GM21529 (cell line): ENCODE results near the gene CHCHD6.

Source experiments
- ATAC-seq: cut with Tn5 transposase; IDR thresholded peaks from one replicate; pipeline ENCODE4 v1.9.1; 2021; ENCODE audit not compliant: unreplicated experiment

The CHCHD6 gene

DNA sequence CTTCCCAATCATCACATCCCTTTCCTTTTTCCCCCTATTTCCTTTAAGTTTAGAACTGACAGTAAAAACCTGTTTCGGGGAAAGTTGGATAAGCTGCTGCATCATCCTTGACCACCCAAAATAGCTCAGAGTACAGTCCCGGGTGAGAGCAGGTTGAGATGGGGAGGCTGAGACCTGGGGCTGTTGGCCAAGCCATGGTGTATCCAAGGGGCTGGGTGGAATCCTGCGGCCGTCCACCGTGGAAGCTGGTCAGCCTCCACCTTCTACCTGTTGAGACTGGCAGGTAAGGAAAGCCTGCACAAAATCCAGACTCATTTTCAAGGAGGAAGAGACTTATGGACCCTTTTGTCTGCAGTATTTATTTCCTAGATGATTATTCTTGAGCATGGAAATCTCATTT is 150.6 kb downstream of the CHCHD6 start:
- no peak for ATAC-seq

DNA sequence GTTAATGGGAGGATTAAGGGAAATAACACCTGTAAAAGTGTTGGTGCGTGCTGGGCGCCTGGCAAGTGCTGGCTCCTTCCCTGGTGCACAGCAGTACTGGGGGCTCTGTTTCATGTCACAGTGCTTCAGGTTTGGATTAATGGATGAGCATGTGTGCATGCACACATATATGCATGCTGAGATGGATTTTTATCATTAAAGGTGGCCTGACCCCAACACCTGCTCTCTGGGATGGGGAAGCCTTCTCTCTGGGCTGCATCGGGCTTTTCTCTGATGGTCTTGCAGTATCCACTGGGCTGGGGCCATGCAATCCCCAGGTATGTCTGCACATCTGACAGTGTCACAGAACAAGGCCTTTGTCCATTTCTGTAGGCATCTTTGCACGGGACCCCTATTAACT is 151.3 kb downstream of the CHCHD6 start:
- no peak for ATAC-seq

DNA sequence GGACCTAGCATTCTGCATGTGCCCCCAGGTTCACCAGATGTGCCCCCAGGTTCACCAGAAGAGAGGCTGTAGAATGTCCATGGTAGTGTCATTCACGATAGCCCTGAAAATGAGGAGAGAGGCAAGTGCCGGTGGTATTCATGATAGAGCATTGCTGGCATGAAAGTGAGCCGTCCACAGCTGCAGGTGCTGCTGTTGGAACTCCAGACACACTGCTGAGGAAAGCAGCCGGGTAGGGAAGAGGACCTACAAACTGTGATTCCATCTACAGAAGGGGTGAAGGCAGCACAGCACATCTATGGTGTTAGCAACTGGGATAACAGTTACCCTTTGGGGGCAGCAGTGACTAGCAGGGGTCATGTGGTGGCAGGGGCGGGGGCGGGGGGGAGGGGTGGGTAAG is 153.9 kb downstream of the CHCHD6 start:
- no peak for ATAC-seq

DNA sequence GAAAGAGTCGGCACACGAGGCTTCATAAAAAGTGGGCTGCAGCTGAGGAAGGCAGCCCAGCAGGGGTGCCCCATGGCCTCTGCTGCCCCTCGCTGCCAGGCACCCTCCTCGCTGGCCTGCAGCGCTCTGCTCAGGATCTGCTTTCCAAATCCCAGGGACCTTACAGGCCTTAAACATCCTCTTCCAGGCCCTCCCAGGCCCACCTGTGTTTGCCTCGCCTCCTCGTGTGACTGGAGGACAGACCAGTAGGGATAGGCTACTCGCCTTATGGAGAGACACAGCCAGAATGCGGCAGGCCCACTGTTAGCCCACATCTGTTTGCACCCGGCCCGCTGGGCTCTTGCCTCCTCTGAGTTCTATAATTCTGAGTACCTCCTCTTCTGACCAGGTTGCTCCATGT is 154.4 kb downstream of the CHCHD6 start:
- no peak for ATAC-seq

DNA sequence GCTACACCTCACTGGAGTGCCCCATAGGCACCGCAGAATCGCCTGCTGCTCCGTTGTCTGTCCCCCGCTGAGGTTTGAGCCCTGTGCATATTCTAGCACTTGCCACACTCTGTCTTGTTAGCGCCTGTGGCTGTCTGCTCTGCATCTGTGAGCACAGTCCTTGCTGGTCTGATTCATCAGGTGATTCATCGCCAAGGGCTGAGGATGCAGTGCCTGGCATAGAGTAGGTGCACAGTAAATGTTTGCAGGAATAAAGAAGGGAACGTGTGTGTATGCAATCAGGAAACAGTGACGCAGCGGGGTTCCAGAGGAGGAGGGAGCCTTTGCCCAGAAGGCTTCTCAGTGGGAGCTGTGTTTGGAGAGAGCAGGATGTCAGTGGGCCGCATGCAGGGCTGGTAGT is 154.8 kb downstream of the CHCHD6 start:
- ATAC-seq, result no peak

DNA sequence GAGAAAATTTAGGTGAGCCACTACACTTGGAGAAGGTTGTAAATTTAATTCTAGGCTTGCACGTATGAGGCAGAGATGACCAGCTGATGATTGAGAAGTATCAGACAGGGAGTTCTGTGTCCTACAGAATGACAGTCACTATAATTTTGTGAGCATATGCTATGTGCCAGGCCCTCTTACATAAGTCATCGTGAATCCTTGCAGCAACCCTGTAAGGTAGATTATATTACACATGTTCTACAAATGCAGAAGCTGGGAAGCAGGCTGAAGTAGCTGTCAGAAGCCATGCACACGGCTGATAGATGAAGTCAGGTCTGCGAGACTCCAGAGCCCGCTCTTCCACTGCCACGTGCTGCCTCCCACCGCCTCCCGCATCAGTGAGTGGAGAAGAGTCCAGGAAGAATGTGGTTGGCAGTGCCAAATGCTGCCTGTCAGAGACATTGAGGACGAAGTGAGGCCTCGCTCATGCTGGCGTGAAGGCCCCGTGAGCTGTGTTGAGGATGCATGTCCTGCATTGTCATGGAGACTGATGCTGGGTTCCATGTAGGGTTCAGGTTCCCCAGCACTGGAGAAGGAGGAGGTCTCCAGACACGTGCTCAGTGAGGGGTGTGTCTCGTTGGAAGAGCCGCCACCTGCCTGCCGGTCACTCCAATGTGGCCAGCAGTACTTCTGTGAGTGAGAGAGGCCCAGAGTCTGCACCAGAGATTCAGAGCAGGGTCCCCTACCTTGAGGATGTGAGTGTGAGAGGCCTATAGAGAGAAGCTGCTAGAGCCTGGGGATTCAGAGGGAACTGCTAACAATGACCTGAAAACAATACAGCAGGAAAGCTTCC is 155.6 kb downstream of the CHCHD6 start:
- no peak for ATAC-seq

DNA sequence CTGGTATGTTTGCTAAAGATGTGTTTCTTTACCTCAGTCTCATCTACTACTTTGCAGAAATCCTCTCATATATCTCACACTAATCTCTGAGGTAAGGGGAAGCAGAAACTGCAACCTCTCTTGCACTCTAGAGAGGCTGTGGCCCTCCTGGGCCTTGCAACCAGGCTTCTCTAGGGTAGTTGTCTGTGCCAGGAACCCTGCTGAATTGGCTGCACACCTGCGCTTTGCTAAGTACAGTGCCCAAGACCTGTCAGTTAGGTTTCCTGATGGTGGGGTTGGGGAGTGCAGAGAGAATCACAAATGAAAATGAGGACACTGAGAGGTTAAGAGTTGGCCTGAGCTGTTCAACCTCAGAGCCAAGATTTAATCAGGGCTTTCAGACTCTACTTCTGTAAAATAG is 161.7 kb downstream of the CHCHD6 start:
- no peak for ATAC-seq

DNA sequence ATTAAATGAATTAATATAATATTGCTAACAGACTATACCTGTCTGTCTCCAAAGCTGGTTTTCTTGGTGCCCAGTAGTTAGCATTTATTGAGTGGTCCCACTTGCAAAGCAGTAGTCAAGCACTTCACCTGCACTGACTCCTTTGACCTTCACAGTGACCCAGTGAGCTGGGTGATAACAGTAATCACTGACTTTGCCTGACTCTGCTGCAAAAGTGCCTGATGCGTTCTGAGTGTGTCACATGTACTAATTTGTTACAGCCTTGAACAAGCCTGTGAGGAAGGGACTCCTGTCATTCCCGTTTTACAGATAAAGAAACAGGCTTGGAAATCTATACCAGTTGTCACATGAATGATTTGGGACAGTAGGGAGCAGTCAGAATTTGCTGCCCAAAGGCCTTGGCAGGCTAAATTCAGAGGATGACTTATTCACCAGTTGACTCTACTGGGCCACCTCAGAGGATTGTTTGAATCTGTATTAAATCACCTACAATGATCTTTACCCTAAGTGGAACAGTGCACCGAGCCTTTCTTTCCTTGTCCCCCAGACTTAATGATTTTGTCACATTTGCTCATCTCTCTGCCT is 162.2 kb downstream of the CHCHD6 start:
- no peak for ATAC-seq

DNA sequence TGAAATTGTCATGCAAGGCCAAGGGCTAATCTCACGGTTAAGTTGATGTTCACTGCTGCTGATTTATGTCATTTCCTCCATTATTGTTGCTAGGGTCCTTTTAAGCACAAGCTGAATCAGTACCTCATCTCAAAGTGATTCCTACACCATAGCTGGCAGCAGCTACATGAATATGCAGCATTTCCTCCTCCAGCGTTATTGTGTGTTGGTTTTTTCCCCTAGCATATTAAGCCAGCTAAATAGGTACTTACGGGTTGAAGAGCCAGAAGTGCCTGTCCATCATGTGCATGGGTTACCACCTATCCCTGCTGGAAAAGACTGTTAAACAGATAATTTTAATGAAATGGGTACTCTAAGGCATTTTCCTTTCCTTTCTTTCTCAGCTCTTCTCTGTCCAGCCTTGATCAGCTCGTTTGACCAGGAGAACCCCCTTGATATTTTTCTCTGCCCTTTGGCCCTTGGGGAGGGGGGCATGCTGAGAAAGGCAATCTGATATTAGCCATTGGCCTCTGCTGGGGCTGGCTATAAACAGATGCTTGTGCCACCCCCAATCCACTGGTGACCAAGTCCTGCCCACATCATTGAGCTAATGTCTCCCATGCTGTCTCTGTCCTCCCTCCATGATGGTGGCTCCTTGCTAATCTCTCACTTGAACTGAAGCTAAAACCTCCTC is 163.3 kb downstream of the CHCHD6 start:
- no peak for ATAC-seq

DNA sequence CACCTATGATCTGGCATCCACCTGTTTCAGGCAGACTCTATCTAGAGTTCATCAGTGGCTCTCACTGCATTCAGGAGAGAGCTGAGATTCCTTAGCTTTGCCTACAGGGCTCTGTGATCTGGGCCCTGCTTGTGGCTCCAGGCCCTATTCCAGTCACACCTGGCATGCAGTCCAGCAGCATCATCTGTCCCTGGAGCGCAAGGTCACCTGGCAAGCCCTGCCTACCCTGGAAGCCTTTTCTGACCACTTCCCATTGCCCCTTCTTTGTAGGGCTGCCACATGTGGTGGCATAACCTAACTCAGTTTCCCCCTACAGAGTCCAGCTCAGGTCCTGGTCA is 163.8 kb downstream of the CHCHD6 start:
- ATAC-seq, result no peak

DNA sequence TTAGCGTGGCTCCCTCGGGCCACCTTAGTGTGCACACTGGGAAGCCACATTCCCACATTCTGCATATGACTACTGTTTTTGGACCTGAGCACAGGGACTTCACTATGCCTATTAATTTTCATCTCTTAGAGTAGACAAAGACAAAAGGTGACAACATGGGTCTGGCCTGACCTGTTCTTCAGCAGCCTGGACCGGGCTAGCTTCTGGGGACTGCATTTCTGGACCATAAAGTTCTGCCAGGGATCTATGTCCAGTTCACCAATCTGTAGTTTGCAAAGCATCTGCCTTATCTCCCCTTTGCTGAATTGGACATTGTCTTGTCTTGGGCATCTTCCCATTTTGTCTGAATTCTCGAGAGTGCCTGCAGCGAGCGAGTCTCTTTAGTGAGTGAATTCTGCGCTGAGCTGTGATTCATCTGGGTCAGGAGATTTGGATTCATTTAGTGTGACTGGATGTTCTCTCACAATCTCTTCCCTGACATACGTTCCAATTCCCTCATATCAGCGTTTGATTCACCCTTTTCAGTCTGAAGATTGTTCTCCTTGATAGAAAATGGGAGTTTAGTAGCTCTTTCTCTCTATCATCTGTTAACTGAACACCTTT is 166.7 kb downstream of the CHCHD6 start:
- ATAC-seq, result no peak

DNA sequence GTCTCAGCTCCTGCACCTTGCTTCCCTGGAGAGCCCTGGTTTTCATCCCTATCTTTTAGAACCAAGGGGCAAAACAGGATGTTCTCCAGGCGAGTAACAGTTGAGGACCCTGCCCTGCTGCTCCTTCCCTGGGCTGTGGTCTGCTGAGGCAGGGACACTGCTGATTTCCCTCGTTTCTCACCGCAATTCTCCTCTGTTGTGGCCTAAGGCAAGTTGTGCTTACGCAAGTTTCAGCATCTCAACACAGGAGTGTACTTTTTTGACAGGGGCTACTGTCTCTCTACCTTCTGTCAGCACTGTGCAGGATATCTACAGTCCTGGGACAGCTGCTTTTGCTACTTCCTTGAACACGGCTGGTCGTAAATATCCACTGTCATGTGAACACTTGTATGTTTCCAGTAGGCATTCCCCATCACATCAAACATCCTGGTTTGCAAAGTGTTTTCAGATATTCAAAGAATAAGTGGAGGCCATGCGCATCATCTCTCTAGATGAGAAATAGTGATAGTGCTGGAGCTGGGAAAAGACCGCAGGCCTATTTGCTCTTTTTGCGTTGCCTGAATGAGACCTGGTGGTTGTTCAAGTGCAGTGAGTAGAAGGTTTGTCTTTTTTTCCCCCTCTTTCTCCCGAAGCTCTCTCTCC is 168.8 kb downstream of the CHCHD6 start:
- no peak for ATAC-seq

DNA sequence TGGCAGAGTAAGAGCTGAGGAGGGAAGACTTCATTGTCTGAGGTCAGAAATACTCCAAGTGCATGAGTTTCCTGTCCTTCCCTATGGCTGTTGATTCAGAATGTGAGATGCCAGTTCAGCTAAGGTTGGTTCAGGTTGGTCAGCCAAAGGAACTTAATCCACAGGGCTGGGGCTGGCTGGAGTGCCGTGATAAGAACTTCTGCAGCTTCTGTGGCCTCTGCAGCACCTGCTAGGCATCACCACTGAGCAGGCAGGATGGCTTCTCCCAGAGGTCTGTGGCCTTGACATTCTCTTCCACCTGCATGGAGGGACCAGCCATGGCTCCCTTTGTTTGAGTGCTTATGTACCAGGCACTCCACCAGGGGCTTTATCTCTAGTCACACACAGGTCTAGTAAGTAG is 169.4 kb downstream of the CHCHD6 start:
- no peak for ATAC-seq

DNA sequence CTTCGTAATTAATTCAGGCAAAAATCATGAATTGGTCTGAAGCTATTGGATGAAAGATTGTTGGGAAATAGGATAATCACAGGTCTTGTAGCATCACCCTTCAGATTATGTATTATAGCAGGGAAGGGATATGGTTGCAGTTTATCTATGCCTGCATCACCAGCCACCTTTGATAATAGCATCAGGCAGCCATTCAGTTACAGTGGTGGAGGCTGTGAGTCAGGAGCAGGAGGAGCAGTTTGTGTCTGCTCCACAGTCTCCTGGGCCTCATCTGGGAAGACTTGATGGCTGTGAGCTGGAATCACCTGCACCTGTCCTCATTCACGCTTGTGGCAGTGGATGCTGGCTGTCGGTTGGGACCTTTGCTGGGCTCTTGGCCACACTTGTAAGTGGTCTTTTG is 174.6 kb downstream of the CHCHD6 start:
- ATAC-seq, result no peak

DNA sequence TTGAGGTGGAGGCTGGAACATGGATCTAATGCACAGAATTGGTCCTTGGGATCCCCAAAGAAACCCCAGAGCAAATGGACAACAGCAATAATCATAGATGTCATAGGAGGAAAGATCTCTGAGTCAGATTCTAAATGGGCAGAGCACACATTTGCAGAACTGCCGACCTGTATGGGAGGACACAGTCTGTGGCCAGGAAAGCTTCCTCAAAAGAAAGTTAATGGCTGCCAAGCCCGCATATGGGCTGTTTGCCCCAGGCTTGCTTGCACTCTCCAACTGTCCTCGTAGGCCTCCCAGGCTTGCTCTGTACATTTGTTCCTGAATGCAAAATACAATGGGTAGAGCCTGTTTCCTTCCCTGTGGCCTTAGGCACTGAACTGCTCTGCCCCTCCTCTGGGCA is 176.9 kb downstream of the CHCHD6 start:
- no peak for ATAC-seq

DNA sequence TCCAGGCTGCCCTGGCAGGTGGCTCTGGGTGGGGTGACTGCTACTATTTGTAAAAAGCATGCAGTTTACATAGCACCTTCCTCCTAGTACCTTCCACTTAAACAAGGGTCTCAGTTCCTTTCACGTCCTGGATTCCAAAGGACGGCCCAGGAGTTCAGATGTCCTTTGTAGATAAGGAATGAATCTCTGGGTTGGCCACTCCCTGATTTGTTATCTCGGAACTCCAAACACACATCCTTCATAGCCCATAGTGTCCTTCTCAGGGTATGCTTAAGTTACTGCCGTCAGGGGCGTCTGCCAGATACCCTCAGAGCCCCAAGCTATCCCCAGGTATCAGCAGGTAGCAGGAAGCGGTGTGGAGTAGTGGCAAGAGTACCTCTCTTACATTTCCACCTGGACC is 177.8 kb downstream of the CHCHD6 start:
- no peak for ATAC-seq

DNA sequence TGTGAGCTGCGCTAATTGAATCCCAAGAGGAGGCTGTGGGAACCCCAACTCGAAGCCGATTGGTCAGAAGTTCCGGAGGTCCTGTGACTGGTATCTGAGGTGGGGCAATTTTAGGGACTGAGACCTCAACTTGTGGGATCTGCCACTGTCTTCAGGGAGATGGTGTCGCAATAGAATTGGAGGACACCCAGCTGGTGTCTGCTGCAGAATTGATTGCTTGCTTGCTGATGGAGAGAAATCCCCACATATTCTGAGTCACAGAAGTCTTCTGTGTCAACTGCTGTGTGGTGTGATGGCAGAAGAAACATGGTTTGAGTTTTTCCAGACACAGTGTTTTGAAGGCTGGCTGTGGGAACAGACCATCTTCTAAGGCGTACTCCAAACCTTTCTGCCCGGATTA is 179.2 kb downstream of the CHCHD6 start:
- no peak for ATAC-seq

DNA sequence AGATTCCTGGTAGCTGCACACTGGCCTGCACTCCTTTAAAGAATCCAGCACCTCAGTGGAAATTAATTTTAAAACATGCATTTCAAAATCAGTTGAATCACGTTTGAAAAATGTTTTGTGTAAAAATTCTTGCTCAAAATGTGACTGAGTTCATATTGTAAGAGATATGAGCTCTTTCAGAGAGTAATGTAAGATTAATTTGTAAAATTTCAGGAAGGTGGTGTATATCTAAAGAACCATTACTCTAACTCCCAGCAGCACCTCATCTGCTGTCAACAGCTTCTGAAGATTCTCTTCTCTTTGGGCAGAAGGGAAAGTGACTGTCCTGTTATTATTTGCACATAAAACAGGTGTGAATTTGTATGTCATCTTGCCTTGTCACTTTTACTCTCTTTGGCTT is 181.4 kb downstream of the CHCHD6 start:
- no peak for ATAC-seq

DNA sequence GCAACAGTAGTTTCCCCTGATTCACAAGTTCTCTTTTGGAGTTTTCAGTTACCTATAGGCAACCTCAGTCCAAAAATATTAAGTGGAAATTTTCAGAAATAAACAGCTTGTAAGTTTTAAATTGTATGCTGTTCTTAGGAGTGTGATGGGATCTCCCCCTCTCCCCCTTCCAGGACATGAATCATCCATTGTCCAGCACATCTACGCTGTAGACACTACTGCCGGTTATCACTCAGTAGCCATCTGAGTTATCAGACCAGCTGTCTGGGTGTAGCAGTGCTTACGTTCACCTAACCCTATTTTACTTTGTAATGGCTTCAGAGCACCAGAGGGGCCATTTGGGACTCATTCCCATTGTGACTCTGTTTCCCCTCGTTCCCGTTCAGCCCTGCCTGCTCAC is 182.2 kb downstream of the CHCHD6 start:
- ATAC-seq, result no peak

DNA sequence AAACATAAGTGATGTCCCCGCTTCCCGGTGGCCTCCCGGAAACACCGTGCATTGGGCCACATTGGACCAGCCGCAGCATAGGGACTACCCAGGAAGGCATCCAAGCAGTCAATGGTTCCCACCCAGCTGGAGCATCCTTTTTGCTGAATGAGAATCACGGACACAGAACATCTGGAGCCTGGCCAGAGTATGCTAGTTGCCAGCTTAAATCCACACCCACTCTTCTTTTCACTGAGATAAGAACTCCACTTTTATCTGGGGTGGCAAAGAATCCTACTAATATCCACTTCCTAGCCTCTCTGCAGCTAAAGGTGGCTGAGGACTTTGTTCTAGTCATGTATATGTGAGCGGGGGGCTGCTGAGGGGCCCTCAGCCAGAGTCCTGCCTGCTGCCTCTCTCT is 183.6 kb downstream of the CHCHD6 start:
- ATAC-seq, result no peak

DNA sequence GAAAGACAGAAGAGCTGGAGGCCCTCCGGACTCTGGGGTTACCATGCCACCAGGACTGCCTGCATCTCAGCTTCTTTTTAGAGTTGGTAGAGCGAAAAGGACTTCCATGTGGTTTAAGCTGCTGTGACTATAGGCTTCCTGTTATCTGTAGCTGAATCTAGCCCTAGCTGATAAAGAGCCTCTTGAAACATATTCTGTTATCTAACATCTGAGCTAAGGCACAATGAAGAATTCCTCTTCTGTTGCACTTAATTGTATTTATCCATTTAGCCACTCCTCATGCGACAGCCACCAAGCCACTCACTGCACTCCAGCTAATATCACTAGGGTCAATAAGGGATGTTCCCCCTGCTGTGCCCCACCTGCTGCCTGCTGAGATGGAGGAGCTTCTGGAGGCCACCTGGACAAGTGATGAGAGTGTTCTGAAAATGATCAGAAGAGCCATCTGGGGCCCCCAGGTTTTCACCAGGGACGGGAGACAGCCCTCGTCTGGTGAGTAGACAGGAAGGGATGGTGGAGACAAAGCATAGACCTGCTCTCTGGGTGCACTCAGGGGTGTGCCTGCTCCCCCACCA is 184.2 kb downstream of the CHCHD6 start:
- ATAC-seq, result no peak
